ENCODE results near the gene MRPL11. TPM values are rescaled to one million over a fixed set of nuclear protein-coding genes. Genes with fewer than 3 reads are reported as not detected.
A peak's percentile ranks its signal among the peaks of the same experiment; 100 is the strongest.

Gene MRPL11
- total RNA-seq, 2 donors from 2014 or later: 81.9 to 131 TPM

DNA sequence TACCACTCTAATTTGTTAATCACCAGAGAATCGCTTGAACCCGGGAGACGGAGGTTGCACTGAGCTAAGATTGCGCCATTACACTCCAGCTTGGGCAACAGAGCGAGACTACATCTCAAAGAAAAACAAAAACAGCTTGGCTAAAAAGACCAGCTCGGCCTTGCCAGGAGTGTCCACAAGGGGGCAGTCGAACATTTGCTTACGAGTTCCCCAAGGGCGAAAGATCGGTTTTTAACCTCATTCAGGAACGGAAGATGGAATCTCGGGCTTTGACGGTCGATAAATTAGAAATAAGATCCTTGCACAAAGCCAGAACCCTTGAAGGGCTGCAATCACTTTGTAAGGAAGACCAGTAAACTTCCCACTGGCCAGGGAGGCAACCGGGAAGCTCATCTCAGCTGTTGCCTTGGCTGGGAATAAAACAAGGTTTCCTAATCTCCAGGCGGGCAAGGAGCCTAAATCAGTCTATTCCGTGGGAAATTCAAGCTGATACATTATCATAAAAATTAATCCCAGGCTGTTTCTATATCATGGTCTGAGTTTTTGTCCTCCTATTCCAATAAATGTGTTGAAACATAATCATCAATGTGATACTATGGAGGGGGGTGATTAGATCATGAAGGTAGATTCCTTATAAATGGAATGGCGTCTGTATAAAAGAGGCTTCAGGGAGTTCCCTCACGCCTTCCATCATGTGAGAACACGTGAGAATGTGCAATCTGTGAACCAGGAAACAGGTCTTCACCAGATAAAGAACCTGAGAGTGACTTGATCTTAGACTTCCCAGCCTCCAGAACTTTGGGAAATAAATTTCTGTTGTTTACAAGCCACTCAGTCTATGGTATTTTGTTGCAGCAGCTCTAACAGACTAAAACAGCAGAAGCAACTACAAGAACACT, 52.2 kb downstream of the MRPL11 start:
- H3K27ac Mint-ChIP-seq: peak overlapping the region in 1 of 2 donors; percentile 5

More for the DNA sequence above, 52.2 kb downstream of the MRPL11 start:
- no peaks in the 10 kb centered on the region for H3K9me3 Mint-ChIP-seq
- ATAC-seq (peak; percentile 75 to 78), DNase-seq (ENCODE audit: low spot score in 2 of 2) (peak; percentile 72 to 88)
- H3K36me3 Mint-ChIP-seq: no peaks in the 10 kb centered on the region

Other genes starting within 250 kb of the MRPL11 start
- 10 to 100 TPM; 26.0 to 69.7 TPM for gene KLC2, start 181.1 kb downstream of the MRPL11 start, total RNA-seq
- gene RAB1B, start 170.2 kb downstream of the MRPL11 start, total RNA-seq: 100 to 1,000 TPM; 138 to 153 TPM
- gene CNIH2, start 160.7 kb downstream of the MRPL11 start, total RNA-seq: 1 to 10 TPM; 1.7 to 4.5 TPM
- 10 to 100 TPM; 45.9 to 55.4 TPM for gene YIF1A, start 149.7 kb downstream of the MRPL11 start, total RNA-seq
- gene TMEM151A, start 147.0 kb downstream of the MRPL11 start, total RNA-seq: not detected
- gene CD248, start 121.8 kb downstream of the MRPL11 start, total RNA-seq: under 1 TPM; 0.31 to 0.36 TPM
- 1 to 10 TPM; 2.6 to 4.9 TPM for gene RIN1, start 102.4 kb downstream of the MRPL11 start, total RNA-seq
- 10 to 100 TPM; 32.1 to 33.5 TPM for gene BRMS1, start 93.7 kb downstream of the MRPL11 start, total RNA-seq
- 1 to 10 TPM; 6.5 to 8.9 TPM for gene B4GAT1, start 91.2 kb downstream of the MRPL11 start, total RNA-seq
- gene SLC29A2, start 67.1 kb downstream of the MRPL11 start, total RNA-seq: 10 to 100 TPM in 1 of 2 donors, 1 to 10 TPM in 1; 6.1 to 10.5 TPM
- gene NPAS4, start 17.8 kb downstream of the MRPL11 start, total RNA-seq: under 1 TPM; 0.09 to 0.47 TPM
- 1 to 10 TPM; 4.2 to 8.5 TPM for gene PELI3, start 28.1 kb upstream of the MRPL11 start, total RNA-seq
- gene DPP3, start 41.6 kb upstream of the MRPL11 start, total RNA-seq: 10 to 100 TPM; 60.4 to 96.4 TPM
- 10 to 100 TPM in 1 of 2 donors, 1 to 10 TPM in 1; 9.1 to 17.5 TPM for gene BBS1, start 71.8 kb upstream of the MRPL11 start, total RNA-seq
- 10 to 100 TPM; 14.0 to 15.4 TPM for gene ZDHHC24, start 107.2 kb upstream of the MRPL11 start, total RNA-seq
- under 1 TPM; 0.31 to 0.57 TPM for gene ACTN3, start 108.1 kb upstream of the MRPL11 start, total RNA-seq
- gene CTSF, start 129.8 kb upstream of the MRPL11 start, total RNA-seq: 10 to 100 TPM in 1 of 2 donors, 1 to 10 TPM in 1; 2.5 to 10.6 TPM
- under 1 TPM; 0.19 to 0.50 TPM for gene CCDC87, start 154.2 kb upstream of the MRPL11 start, total RNA-seq
- gene CCS, start 154.3 kb upstream of the MRPL11 start, total RNA-seq: 10 to 100 TPM; 23.2 to 33.0 TPM
- gene RBM14, start 177.8 kb upstream of the MRPL11 start, total RNA-seq: 100 to 1,000 TPM; 147 to 182 TPM
- gene RBM4, start 199.9 kb upstream of the MRPL11 start, total RNA-seq: 100 to 1,000 TPM in 1 of 2 donors, 10 to 100 TPM in 1; 87.0 to 132 TPM
- gene RBM4B, start 239.0 kb upstream of the MRPL11 start, total RNA-seq: 10 to 100 TPM; 15.2 to 19.8 TPM

Measured in activated naive CD4-positive, alpha-beta T cell treated with anti-CD3 and anti-CD28 coated beads, Interleukin-2, amount 50 U/mL, for 72 hours (primary cell).